ENCODE results near the gene ILF3. TPM values are rescaled to one million over a fixed set of nuclear protein-coding genes. Genes with fewer than 3 reads are reported as not detected.

Gene ILF3
- total and polyA plus RNA-seq, 10 of the 15 experiments (the other 5 are each of a cell fraction or from before 2014, with no cell fraction given), result 28.1 to 383 (median 176) TPM

- TF ChIP-seq ELK1 (IDR thresholded peaks at IDR 0.05; ENCODE audit: low read depth, low read length), result no peak
Observed at GRCh38 chr19:10694706-10695307, 40.7 kb downstream of the ILF3 start (continued).

- RAD21 ChIA-PET (ENCODE audit: unreplicated experiment), result interaction anchor here (0.6 to 8.2 kb wide), 5 partner anchors 38 to 140 kb away, joined by 3 to 136 read pairs (median 3); partner anchors contain the start of gene TMED1
- Histone ChIP-seq H3K4me1 (ENCODE audit: control insufficient read depth, insufficient read depth, low read length) (no peaks in the 10 kb centered on the region), H3K4me2 (ENCODE audit: control insufficient read depth, insufficient read depth) (peak overlapping the region; percentile 63), H3K27me3 (replicated peaks in 1 of 2; ENCODE audit: control insufficient read depth in 2 of 2, insufficient read depth in 2 of 2, low read length in 1 of 2) (no peaks in the 10 kb centered on the region), H3K9ac (ENCODE audit: control insufficient read depth, insufficient read depth, low read length) (no peak overlapping the region), H3K27ac (ENCODE audit: control insufficient read depth, insufficient read depth) (no peak overlapping the region), H3K9me3 (replicated peaks; ENCODE audit: control insufficient read depth, insufficient read depth, low read length) (no peaks in the 10 kb centered on the region), H3K79me2 (ENCODE audit: control insufficient read depth, insufficient read depth, low read length) (no peaks in the 10 kb centered on the region), H2AFZ (ENCODE audit: control insufficient read depth, low read depth, low read length) (no peak overlapping the region), H3K36me3 (ENCODE audit: control insufficient read depth in 2 of 2, insufficient read depth in 2 of 2, low read length in 1 of 2) (peaks cover 5 to 16% of the 10 kb centered on the region in 2 experiments; a peak in 3 of 4 replicates), H3K4me3 (no peak overlapping the region), H4K20me1 (ENCODE audit: control insufficient read depth, insufficient read depth) (no peaks in the 10 kb centered on the region)
- POLR2A ChIA-PET, result interaction anchor here (0.5 to 0.6 kb wide), 2 partner anchors 32 to 51 kb away, joined by 3 to 7 read pairs; no protein-coding TSS in a partner anchor
- 12% methylated on average over 59 of the region's 59 CpGs for WGBS (ENCODE audit: insufficient coverage, insufficient replicate concordance, low lambda C conversion rate, missing lambda C conversion rate)
- peak; percentile 45 for DNase-seq (ENCODE audit: low read depth, low spot score)
- peak; percentile 97 for ATAC-seq
- FAIRE-seq, result peak; percentile 89
- CTCF ChIA-PET, result interaction anchor here (0.5 to 10.8 kb wide), 10 partner anchors 22 to 817 kb away, joined by 3 to 210 read pairs (median 3); partner anchors contain the start of genes CDC37, DNM2 and TMED1
- SMC1A ChIA-PET (ENCODE audit: uncharacterized antibody, unreplicated experiment), result interaction anchor here (1.0 to 8.8 kb wide), 3 partner anchors 91 to 115 kb away, joined by 3 to 103 read pairs (median 5); no protein-coding TSS in a partner anchor
- intact Hi-C loops (cut with micrococcal nuclease; ENCODE audit: unreplicated experiment), result loop anchor here (5.0 kb wide), 1 partner anchor 33 kb away; no protein-coding TSS in a partner anchor
- BruUV-seq (replicated peaks), result no TSS peak
- in situ Hi-C loops (cut with MboI), result loop anchor here (5.0 kb wide), 1 partner anchor 113 kb away; no protein-coding TSS in a partner anchor
- TF ChIP-seq IKZF1 (conservative IDR thresholded peaks at IDR 0.05) (0 out of 2 replicates have a peak, but pooled peaks have one; percentile 22), PBX3 (IDR thresholded peaks at IDR 0.05; ENCODE audit: insufficient replicate concordance, low read depth, low read length) (no peak), PAX5 (IDR thresholded peaks at IDR 0.05; ENCODE audit: borderline replicate concordance, low read depth, low read length) (no peak), IRF5 (IDR thresholded peaks at IDR 0.05; ENCODE audit: borderline replicate concordance) (no peak), NKRF (conservative IDR thresholded peaks at IDR 0.05) (peak; percentile 96), RCOR1 (conservative IDR thresholded peaks at IDR 0.05; ENCODE audit: low read depth, low read length) (peak; percentile 94; the same call in 1 of the 2 replicates), EGR1 (IDR thresholded peaks at IDR 0.05; ENCODE audit: borderline replicate concordance in 1 of 2, low read depth in 2 of 2, low read length in 2 of 2) (0 out of 3 replicates have a peak, but pooled peaks of 1 of the 2 experiments have one; percentile 14), LARP7 (IDR thresholded peaks at IDR 0.05) (peak; percentile 68)
Observed at GRCh38 chr19:10695401-10696398, 41.6 kb downstream of the ILF3 start.
